KMS-11 (cell line): ENCODE results near the gene SCEL.

Experiments
- H2AFZ ChIP-seq: fragments of 200-600 bp; sonication (generic); 2 replicates; pipeline ENCODE4 v1.6.1; 2016; ENCODE audit warnings: antibody characterized with exemption, mixed run types, low read depth
- H3K27ac ChIP-seq: fragments of 200-600 bp; sonication (generic); 2 replicates; pipeline ENCODE4 v1.6.1; 2016; ENCODE audit warnings: mild to moderate bottlenecking, mixed run types
- H3K27me3 ChIP-seq: fragments of 200-600 bp; sonication (generic); 2 replicates; pipeline ENCODE4 v1.6.1; 2017; ENCODE audit warnings: mild to moderate bottlenecking, low read depth, mixed run types, moderate library complexity; ENCODE audit not compliant: insufficient read depth
- H3K36me3 ChIP-seq: fragments of 200-600 bp; sonication (generic); 2 replicates; pipeline ENCODE4 v1.6.1; 2017; ENCODE audit warnings: mild to moderate bottlenecking, mixed run types; ENCODE audit not compliant: insufficient read depth
- H3K4me1 ChIP-seq: fragments of 200-600 bp; sonication (generic); 2 replicates; pipeline ENCODE4 v1.6.1; 2016; ENCODE audit warnings: mild to moderate bottlenecking, low read depth, mixed run types; ENCODE audit not compliant: poor library complexity, severe bottlenecking
- H3K4me2 ChIP-seq: fragments of 200-600 bp; sonication (generic); 2 replicates; pipeline ENCODE4 v1.7.0; 2016; ENCODE audit warnings: mild to moderate bottlenecking, mixed run types
- H3K4me3 ChIP-seq: fragments of 200-600 bp; sonication (generic); IDR thresholded peaks from 2 replicates; pipeline ENCODE4 v1.6.1; 2017; ENCODE audit warnings: low read depth, low read length, mixed read lengths; ENCODE audit not compliant: insufficient read depth
- H3K79me2 ChIP-seq: fragments of 200-600 bp; sonication (generic); 2 replicates; pipeline ENCODE4 v1.6.1; 2016; ENCODE audit warnings: low read depth, mixed run types; ENCODE audit not compliant: insufficient read depth
- H3K9ac ChIP-seq: fragments of 200-600 bp; sonication (generic); 2 replicates; pipeline ENCODE4 v1.6.1; 2016; ENCODE audit warnings: mild to moderate bottlenecking, mixed run types
- H4K20me1 ChIP-seq: fragments of 200-600 bp; sonication (generic); 2 replicates; pipeline ENCODE4 v1.6.1; 2016; ENCODE audit warnings: mild to moderate bottlenecking, mixed run types; ENCODE audit not compliant: insufficient read depth
- TF ChIP-seq, protein P1 (sequence below): fragments of 200-600 bp; sonication (generic); conservative IDR thresholded peaks from 2 replicates; pipeline ENCODE4 v1.6.1; 2017; ENCODE audit warnings: low read depth, mild to moderate bottlenecking, antibody characterized with exemption, low read length, moderate library complexity, mixed read lengths

Gene SCEL

DNA sequence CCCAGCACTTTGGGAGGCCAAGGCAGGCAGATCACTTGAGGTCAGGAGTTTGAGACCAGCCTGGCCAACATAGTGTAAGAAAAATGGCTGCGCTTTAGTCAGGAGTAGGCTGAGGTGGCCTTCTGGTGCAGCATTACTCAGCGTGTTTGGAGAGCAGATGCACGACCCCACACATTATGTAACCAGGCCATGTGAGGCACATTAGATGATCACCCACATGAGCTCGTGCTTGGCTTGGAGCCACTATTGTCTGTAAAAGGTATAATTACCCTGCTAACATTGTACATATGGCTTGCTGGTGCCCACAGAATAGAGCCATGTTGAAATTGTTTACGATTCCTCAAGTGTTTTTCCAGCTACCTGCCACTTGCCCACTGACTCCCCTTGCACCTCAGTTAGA lies 24.0 kb upstream of the SCEL start:
- no peaks in the 10 kb centered on the region for H3K27me3 ChIP-seq
- no peak overlapping the region for H2AFZ ChIP-seq
- H3K4me2 ChIP-seq, result no peak overlapping the region
- H3K79me2 ChIP-seq, result no peaks in the 10 kb centered on the region
- H3K9ac ChIP-seq, result no peak overlapping the region
- H3K4me3 ChIP-seq, result no peak overlapping the region
- TF ChIP-seq, protein P1, sequence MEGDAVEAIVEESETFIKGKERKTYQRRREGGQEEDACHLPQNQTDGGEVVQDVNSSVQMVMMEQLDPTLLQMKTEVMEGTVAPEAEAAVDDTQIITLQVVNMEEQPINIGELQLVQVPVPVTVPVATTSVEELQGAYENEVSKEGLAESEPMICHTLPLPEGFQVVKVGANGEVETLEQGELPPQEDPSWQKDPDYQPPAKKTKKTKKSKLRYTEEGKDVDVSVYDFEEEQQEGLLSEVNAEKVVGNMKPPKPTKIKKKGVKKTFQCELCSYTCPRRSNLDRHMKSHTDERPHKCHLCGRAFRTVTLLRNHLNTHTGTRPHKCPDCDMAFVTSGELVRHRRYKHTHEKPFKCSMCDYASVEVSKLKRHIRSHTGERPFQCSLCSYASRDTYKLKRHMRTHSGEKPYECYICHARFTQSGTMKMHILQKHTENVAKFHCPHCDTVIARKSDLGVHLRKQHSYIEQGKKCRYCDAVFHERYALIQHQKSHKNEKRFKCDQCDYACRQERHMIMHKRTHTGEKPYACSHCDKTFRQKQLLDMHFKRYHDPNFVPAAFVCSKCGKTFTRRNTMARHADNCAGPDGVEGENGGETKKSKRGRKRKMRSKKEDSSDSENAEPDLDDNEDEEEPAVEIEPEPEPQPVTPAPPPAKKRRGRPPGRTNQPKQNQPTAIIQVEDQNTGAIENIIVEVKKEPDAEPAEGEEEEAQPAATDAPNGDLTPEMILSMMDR, result no peak
- no peaks in the 10 kb centered on the region for H4K20me1 ChIP-seq
- no peaks in the 10 kb centered on the region for H3K36me3 ChIP-seq
- no peak overlapping the region for H3K27ac ChIP-seq
- no peaks in the 10 kb centered on the region for H3K4me1 ChIP-seq

DNA sequence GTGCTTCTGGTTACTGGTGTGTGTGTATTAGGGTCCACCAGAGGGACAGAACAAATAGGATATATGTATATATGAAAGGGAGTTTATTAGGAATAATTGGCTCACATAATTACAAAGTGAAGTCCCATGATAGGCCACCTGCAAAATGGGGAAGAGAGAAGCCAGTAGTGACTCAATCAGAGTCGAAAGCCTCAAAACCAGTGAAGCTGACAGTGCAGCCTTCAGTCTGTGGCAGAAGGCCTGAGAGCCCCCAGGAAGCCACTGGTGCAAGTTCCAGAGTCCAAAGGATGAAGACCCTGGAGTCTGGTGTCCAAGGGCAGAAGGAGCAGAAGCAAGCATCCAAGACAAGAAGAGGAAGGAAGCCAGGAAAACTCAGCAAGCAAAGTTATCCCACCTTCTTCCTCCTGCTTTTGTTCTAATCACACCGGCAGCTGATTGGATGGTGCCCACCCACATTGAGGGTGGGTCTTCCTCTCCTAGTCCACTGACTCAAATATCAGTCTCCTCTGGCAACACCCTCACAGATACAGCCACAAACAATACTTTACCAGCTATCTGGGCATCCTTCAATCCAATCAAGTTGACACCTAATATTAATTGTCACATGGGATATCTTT lies 21.7 kb upstream of the SCEL start:
- H3K4me3 ChIP-seq, result no peak overlapping the region
- H2AFZ ChIP-seq, result no peak overlapping the region
- TF ChIP-seq, protein P1, result no peak
- H3K9ac ChIP-seq, result no peak overlapping the region
- H4K20me1 ChIP-seq, result no peaks in the 10 kb centered on the region
- no peaks in the 10 kb centered on the region for H3K79me2 ChIP-seq
- H3K4me2 ChIP-seq, result no peak overlapping the region
- no peaks in the 10 kb centered on the region for H3K27me3 ChIP-seq
- no peak overlapping the region for H3K27ac ChIP-seq
- H3K36me3 ChIP-seq, result no peaks in the 10 kb centered on the region
- no peaks in the 10 kb centered on the region for H3K4me1 ChIP-seq

DNA sequence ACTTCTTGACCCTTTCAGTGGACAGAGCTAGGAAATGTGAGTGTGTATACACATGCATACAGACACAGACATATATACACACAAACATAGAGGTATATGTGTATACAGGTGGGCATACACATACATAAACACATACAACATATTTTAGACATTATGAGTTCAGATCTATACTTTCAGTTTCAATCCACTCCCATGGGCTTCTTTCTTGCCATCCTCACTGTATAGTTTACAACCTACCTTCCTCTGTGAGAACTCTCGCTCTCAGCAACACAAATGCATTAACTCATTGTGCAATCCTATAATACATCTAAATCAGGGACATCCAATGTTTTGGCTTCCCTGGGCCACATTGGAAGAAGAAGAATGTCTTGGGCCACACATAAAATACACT lies 21.2 kb upstream of the SCEL start:
- Histone ChIP-seq H3K79me2 (no peaks in the 10 kb centered on the region), H3K4me1 (no peaks in the 10 kb centered on the region), H2AFZ (no peak overlapping the region), H3K27me3 (no peaks in the 10 kb centered on the region), H3K27ac (no peak overlapping the region), H3K4me2 (no peak overlapping the region), H3K36me3 (no peaks in the 10 kb centered on the region), H3K9ac (no peak overlapping the region), H4K20me1 (no peaks in the 10 kb centered on the region), H3K4me3 (no peak overlapping the region)
- TF ChIP-seq, protein P1, result no peak

DNA sequence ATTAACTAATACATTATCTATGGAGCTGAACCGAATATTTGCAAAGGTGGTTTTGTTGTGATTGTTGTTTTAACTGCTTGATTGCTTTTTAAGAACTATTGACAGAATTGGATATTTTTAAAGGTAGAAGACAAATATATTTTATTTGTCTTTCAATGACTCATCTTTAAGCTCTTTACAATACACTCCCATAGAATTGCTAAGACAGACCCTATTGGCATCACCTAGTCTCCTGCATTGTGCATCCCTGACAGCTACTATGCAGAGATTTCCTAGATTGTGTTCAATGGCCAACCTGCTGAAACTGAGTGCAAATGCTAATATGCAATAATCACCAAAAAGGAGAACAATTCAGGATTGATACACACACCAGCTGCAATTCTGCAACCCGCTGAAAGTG lies 19.7 kb upstream of the SCEL start:
- Histone ChIP-seq H3K79me2 (no peaks in the 10 kb centered on the region), H3K36me3 (no peaks in the 10 kb centered on the region), H3K27ac (no peak overlapping the region), H3K27me3 (no peaks in the 10 kb centered on the region), H3K4me3 (no peak overlapping the region), H3K4me2 (no peak overlapping the region), H2AFZ (no peak overlapping the region), H3K9ac (no peak overlapping the region), H3K4me1 (no peaks in the 10 kb centered on the region), H4K20me1 (no peaks in the 10 kb centered on the region)
- TF ChIP-seq, protein P1, result no peak
